GM13976 (cell line): ENCODE data around the gene TUT7.
"Not testable (repeated sequence)": the region's sequence is repeated elsewhere in the genome, so short reads cannot be mapped to it uniquely, and the experiment has no call there.

Source experiments
- DNase-seq: peaks from one replicate; pipeline ENCODE4 v3.0.0; 2012; ENCODE audit warnings: low spot score
- in situ Hi-C: fragments of 300-500 bp; cut with MboI; formaldehyde crosslinking; loops from one replicate; pipeline ENCODE4 v1.12.0; 2022; ENCODE audit warnings: low sequenced_read_pairs, mixed read lengths, inconsistent platforms; ENCODE audit not compliant: unreplicated experiment
- TF ChIP-seq, protein P1 (sequence below): IDR thresholded peaks from 2 replicates; pipeline ENCODE4 v1.5.1; 2012; ENCODE audit warnings: borderline replicate concordance, mild to moderate bottlenecking; ENCODE audit not compliant: insufficient read depth; ENCODE audit errors: extremely low read depth, missing control alignments, control extremely low read depth

TUT7 gene, protein sequence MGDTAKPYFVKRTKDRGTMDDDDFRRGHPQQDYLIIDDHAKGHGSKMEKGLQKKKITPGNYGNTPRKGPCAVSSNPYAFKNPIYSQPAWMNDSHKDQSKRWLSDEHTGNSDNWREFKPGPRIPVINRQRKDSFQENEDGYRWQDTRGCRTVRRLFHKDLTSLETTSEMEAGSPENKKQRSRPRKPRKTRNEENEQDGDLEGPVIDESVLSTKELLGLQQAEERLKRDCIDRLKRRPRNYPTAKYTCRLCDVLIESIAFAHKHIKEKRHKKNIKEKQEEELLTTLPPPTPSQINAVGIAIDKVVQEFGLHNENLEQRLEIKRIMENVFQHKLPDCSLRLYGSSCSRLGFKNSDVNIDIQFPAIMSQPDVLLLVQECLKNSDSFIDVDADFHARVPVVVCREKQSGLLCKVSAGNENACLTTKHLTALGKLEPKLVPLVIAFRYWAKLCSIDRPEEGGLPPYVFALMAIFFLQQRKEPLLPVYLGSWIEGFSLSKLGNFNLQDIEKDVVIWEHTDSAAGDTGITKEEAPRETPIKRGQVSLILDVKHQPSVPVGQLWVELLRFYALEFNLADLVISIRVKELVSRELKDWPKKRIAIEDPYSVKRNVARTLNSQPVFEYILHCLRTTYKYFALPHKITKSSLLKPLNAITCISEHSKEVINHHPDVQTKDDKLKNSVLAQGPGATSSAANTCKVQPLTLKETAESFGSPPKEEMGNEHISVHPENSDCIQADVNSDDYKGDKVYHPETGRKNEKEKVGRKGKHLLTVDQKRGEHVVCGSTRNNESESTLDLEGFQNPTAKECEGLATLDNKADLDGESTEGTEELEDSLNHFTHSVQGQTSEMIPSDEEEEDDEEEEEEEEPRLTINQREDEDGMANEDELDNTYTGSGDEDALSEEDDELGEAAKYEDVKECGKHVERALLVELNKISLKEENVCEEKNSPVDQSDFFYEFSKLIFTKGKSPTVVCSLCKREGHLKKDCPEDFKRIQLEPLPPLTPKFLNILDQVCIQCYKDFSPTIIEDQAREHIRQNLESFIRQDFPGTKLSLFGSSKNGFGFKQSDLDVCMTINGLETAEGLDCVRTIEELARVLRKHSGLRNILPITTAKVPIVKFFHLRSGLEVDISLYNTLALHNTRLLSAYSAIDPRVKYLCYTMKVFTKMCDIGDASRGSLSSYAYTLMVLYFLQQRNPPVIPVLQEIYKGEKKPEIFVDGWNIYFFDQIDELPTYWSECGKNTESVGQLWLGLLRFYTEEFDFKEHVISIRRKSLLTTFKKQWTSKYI (N-terminal part only)

DNA sequence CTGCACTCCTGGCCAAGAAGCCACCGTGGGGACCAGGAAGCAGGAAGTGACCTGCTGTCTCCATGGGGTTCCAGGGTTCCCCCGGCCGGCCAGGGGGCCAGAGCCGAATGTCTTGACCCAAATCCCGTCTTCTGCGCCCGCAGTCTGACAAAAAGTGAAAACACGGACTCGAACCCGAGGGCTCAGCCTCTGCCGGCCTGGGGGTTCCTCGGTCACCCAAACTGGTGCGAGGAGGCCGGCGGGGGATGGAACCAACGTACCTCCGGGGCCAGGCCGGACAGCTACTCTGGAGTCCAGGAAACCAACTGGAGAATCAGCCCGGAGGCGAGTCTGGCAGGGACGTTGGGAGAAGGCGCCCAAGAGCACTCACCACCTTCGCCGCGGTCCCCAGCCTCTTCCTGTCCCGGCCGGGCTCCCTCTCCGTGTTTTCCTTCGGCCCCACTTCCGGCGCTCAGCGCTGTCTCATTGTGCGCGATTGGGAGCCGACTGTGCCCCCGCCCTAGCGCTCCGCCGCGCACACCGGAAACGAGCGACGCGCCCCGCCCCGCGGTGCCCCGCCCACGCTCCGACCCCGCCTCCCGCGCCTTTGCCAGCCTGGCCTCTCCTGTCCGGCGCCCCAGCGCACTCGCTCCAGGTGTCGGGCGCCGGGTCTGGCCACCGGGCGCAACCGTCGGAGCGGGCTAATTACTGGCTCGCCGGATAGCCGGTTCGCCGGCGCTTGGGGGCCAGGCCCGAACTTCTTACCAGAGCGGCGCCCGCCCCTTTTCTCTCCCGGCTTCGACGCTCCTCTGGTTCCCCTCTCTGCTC is at the start of gene TUT7:
Gene TUT7 (minus strand): TSS at position 400 of the 807 bp plus-strand sequence. CDS start 1,211 bp downstream, outside the sequence.
- TF ChIP-seq, protein P1, sequence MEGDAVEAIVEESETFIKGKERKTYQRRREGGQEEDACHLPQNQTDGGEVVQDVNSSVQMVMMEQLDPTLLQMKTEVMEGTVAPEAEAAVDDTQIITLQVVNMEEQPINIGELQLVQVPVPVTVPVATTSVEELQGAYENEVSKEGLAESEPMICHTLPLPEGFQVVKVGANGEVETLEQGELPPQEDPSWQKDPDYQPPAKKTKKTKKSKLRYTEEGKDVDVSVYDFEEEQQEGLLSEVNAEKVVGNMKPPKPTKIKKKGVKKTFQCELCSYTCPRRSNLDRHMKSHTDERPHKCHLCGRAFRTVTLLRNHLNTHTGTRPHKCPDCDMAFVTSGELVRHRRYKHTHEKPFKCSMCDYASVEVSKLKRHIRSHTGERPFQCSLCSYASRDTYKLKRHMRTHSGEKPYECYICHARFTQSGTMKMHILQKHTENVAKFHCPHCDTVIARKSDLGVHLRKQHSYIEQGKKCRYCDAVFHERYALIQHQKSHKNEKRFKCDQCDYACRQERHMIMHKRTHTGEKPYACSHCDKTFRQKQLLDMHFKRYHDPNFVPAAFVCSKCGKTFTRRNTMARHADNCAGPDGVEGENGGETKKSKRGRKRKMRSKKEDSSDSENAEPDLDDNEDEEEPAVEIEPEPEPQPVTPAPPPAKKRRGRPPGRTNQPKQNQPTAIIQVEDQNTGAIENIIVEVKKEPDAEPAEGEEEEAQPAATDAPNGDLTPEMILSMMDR, result no peak
- in situ Hi-C loops, result no loop called here
- DNase-seq, result peak; percentile 95

DNA sequence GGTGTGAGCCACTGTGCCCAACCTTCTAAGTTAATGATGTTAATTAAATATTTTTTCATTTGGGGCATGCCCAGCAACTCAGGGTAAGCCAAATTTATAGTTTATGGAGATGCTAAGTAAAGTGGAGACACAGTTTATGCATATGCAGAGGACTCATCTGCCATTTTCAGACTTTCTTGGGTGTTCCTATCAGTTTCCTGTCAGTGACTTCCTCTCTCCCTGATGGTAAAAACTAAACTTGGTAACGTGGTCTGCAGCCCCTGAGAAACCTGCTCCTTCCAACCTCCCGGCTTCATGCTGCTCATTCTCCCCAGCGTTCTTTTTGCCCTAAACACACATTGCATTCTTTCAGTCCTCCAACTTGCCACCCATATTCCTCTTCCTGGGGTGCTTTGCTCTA is 48.4 kb upstream of the TUT7 start:
- no peak for DNase-seq
- TF ChIP-seq, protein P1, result no peak
- in situ Hi-C loops, result no loop called here

DNA sequence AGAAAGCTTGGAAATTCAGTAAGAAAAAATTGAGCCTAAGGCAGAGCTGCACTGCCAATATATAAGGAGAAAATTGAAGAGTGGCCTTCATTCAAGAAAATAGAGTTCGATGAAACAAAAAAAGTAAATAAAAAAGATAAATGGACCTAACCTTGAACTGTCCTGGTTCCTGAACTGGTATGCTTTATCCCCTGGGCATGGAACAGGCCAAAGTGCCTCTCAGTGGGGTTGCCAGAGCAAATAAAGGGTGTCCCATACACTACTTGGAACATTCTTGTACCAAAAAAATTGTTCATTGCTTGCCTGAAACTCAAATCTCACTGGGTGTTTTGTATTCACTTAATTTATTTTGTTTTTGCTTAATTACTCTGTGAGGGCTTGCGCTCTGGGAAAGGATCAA is 42.2 kb upstream of the TUT7 start:
- TF ChIP-seq, protein P1, result no peak
- in situ Hi-C loops, result no loop called here
- DNase-seq, result no peak

DNA sequence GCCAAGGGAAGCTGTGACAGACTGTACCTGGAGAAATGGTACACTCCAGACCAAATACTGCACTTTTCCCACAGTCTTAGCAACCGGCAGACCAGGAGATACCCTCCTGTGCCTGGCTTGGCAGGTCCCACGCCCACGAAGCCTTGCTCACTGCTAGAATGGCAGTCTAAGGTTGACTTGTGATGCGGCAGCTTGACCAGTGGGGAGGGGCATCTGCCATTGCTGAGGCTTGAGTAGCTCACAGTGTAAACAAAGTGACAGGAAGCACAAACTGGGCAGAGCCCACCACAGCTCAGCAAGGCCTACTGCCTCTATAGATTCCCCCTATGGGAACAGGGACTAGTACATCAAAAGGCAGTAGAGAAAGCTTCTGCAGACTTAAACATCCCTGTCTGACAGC is 36.0 kb upstream of the TUT7 start:
- DNase-seq, in situ Hi-C loops: not testable (repeated sequence)

DNA sequence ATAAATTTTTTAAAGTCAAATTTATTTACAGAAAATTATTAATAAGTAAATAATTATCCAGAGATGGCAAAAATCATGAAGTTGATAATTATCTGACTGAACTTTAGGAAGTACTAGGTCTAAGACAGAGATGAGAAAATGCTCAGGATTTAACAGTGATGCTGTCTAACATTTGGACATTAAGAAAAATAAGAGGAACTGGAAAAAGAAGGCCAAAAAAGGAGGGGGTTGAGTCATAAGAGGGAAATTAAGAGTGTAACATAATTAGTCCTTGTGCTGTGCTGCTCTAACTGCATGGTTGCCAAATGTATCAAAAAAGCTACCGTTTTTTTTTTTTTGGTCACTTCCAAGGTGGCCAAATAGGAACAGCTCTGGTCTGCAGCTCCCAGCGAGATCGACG is 35.4 kb upstream of the TUT7 start:
- DNase-seq, result no peak
- in situ Hi-C loops, result no loop called here
- TF ChIP-seq, protein P1, result no peak

DNA sequence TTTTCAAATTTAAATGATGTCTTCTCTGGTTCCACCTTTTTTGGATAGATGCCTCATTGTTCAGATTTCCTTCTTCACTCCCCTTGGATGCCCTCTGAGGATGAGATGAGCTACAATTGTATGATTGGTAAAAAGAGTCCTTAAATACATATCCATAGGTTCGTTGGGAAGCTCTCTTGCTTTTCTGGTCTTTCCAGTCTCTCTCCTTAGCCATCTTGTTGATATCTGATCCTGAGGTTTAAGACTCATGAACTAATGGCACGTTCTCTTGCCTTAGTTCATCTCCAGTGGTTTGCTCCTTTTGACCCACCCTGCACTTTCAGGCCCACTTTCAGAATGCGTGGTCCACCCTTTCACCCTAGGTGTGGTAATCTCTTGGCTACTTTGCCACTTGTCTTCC is 33.2 kb upstream of the TUT7 start:
- in situ Hi-C loops, result no loop called here
- TF ChIP-seq, protein P1, result no peak

DNA sequence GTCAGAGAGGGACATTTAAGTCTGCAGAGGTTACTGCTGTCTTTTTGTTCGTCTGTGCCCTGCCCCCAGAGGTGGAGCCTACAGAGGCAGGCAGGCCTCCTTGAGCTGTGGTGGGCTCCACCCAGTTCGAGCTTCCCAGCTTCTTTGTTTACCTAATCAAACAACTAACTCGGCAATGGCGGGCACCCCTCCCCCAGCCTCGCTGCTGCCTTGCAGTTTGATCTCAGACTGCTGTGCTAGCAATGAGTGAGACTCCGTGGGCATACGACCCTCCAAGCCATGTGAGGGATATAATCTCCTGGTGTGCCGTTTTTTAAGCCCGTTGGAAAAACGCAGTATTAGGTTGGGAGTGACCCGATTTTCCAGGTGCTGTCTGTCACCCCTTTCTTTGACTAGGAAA is 28.8 kb upstream of the TUT7 start:
- in situ Hi-C loops, DNase-seq: not testable (repeated sequence)

More for the DNA sequence above, 33.2 kb upstream of the TUT7 start:
- DNase-seq, result no peak
